ENCODE results near the gene PRAME. TPM values are rescaled to one million over a fixed set of nuclear protein-coding genes. Genes with fewer than 3 reads are reported as not detected.

The PRAME gene
- total RNA-seq, 4 donors from 2014 or later, result 0.16 to 0.41 TPM; not detected in 2

GRCh38 chr22:22536916-22537315 lies 22.1 kb downstream of the PRAME start:
- no peaks in the 10 kb centered on the region for H3K36me3 ChIP-seq
- in situ Hi-C loops (cut with MboI; ENCODE audit: low pct_ligation_motif_present in 1 of 4, low pct_unique_long_range_greater_than_20kb in 1 of 4, low sequenced_read_pairs in 3 of 4), result no loop called here

GRCh38 chr22:22536515-22536914 lies 22.6 kb downstream of the PRAME start:
- Histone ChIP-seq H3K9me3 (no peaks in the 10 kb centered on the region), H3K27ac (no peak overlapping the region), H3K36me3 (no peaks in the 10 kb centered on the region), H3K4me1 (no peaks in the 10 kb centered on the region), H3K27me3 (no peaks in the 10 kb centered on the region), H3K4me3 (no peak overlapping the region)
- no peak for DNase-seq
- in situ Hi-C loops (cut with MboI; ENCODE audit: low pct_ligation_motif_present in 1 of 4, low pct_unique_long_range_greater_than_20kb in 1 of 4, low sequenced_read_pairs in 3 of 4), result no loop called here
- no peak for TF ChIP-seq POLR2AphosphoS5 (IDR thresholded peaks at IDR 0.05)
- TF ChIP-seq EP300 (IDR thresholded peaks at IDR 0.05; ENCODE audit: low read depth), result no peak
- WGBS, 2 donors (ENCODE audit: low coverage in 1 of 2), result 76 to 77% methylated on average over 6 of the region's 6 CpGs
- intact Hi-C loops (cut with DNase I; ENCODE audit: low total_unique reads), result no loop called here

More at GRCh38 chr22:22536916-22537315, 22.1 kb downstream of the PRAME start:
- Histone ChIP-seq H3K27ac (no peak overlapping the region), H3K4me3 (no peak overlapping the region), H3K9me3 (no peaks in the 10 kb centered on the region), H3K4me1 (no peaks in the 10 kb centered on the region), H3K27me3 (no peaks in the 10 kb centered on the region)
- TF ChIP-seq POLR2A (IDR thresholded peaks at IDR 0.05) (no peak), POLR2AphosphoS5 (IDR thresholded peaks at IDR 0.05) (no peak), CTCF (IDR thresholded peaks at IDR 0.05) (no peak), EP300 (IDR thresholded peaks at IDR 0.05; ENCODE audit: low read depth) (no peak)
- intact Hi-C loops (cut with DNase I; ENCODE audit: low total_unique reads), result no loop called here
- no peak for DNase-seq
- 17 to 56% methylated on average over 1 of the region's 1 CpG for WGBS, 2 donors (ENCODE audit: low coverage in 1 of 2)

- in situ Hi-C loops (cut with MboI; ENCODE audit: low pct_ligation_motif_present in 1 of 4, low pct_unique_long_range_greater_than_20kb in 1 of 4, low sequenced_read_pairs in 3 of 4) (no loop called here), intact Hi-C loops (cut with DNase I; ENCODE audit: low total_unique reads) (no loop called here)
- TF ChIP-seq POLR2A (IDR thresholded peaks at IDR 0.05) (no peak), EP300 (IDR thresholded peaks at IDR 0.05; ENCODE audit: low read depth) (no peak), CTCF (IDR thresholded peaks at IDR 0.05) (no peak), POLR2AphosphoS5 (IDR thresholded peaks at IDR 0.05) (no peak)
- Histone ChIP-seq H3K36me3 (no peaks in the 10 kb centered on the region), H3K4me1 (no peaks in the 10 kb centered on the region), H3K27me3 (no peaks in the 10 kb centered on the region), H3K27ac (no peak overlapping the region), H3K9me3 (no peaks in the 10 kb centered on the region), H3K4me3 (no peak overlapping the region)
- no peak for DNase-seq
- WGBS, 2 donors (ENCODE audit: low coverage in 1 of 2), result 78% methylated on average over 3 of the region's 3 CpGs; no CpG with 5 or more reads in 1 of the 2 donors
These were observed 23.4 kb downstream of the PRAME start for GRCh38 chr22:22535662-22536061.

GRCh38 chr22:22534604-22535415 lies 24.3 kb downstream of the PRAME start:
- no peaks in the 10 kb centered on the region for H3K9me3 ChIP-seq
- in situ Hi-C loops (cut with MboI; ENCODE audit: low pct_ligation_motif_present in 1 of 4, low pct_unique_long_range_greater_than_20kb in 1 of 4, low sequenced_read_pairs in 3 of 4) (no loop called here), intact Hi-C loops (cut with DNase I; ENCODE audit: low total_unique reads) (no loop called here)
- H3K27me3 ChIP-seq, result no peaks in the 10 kb centered on the region
- DNase-seq, result no peak
- no peak overlapping the region for H3K27ac ChIP-seq
- WGBS, 2 donors (ENCODE audit: low coverage in 1 of 2), result 70 to 86% methylated on average over 5 to 9 of the region's 9 CpGs
- no peaks in the 10 kb centered on the region for H3K4me1 ChIP-seq
- no peaks in the 10 kb centered on the region for H3K36me3 ChIP-seq
- no peak overlapping the region for H3K4me3 ChIP-seq
- TF ChIP-seq POLR2AphosphoS5 (IDR thresholded peaks at IDR 0.05) (no peak), CTCF (IDR thresholded peaks at IDR 0.05) (no peak), POLR2A (IDR thresholded peaks at IDR 0.05) (no peak), EP300 (IDR thresholded peaks at IDR 0.05; ENCODE audit: low read depth) (no peak)
